Endothelial cell of umbilical vein (primary cell): Measurements from ENCODE around the gene RFX2. TPM values are rescaled to one million over a fixed set of nuclear protein-coding genes. Genes with fewer than 3 reads are reported as not detected.

Source experiments
- BruUV-seq: library from RNA; stranded (reverse); fragments of 400-500 nt; replicated peaks from 2 replicates; lab custom pipeline; 2021; lab: Mats Ljungman, UMichigan
- CTCF ChIA-PET: fragments of 300-600, 350-600 bp; sonication (Branson Sonifier 250); formaldehyde crosslinking; loops from one replicate; lab custom pipeline; 2021; ENCODE audit warnings: antibody characterized with exemption, inconsistent platforms; lab: Charles Lee
- POLR2A ChIA-PET: fragments of 300-600, 350-600 bp; sonication (Branson Sonifier 250); formaldehyde crosslinking; loops from one replicate; lab custom pipeline; 2021; ENCODE audit warnings: antibody characterized with exemption, inconsistent platforms; lab: Charles Lee
- DNase-seq: peaks from one replicate; pipeline ENCODE4 v3.0.0-alpha.2; 2011; ENCODE audit warnings: low read depth, low spot score
- FAIRE-seq: peaks from 2 replicates; lab custom pipeline; 2011; peaks lifted over from hg19 to GRCh38; lab: Jason Lieb, UNC
- H2AFZ ChIP-seq: 2 replicates; pipeline ENCODE4 v1.6.0; 2012; ENCODE audit warnings: low read depth, low read length, control low read depth, inconsistent platforms
- H3K27ac ChIP-seq: 2 replicates; pipeline ENCODE4 v1.5.1; 2011; ENCODE audit warnings: low read depth, mild to moderate bottlenecking, control low read depth, low read length, moderate library complexity; ENCODE audit not compliant: insufficient read depth
- H3K27me3 ChIP-seq, 2 experiments: 2 replicates each; pipeline versions ENCODE4 v1.6.0 to v1.6.1; 2011; ENCODE audit warnings: low read length in 2 of 2, mixed read lengths in 1 of 2; ENCODE audit not compliant: control insufficient read depth in 2 of 2, insufficient read depth in 2 of 2
- H3K36me3 ChIP-seq, 2 experiments: 2 replicates in 1 of 2; 3 replicates in 1 of 2; pipeline ENCODE4 v1.5.1; 2011; ENCODE audit warnings: low read length in 2 of 2, mild to moderate bottlenecking in 1 of 2, moderate library complexity in 1 of 2; ENCODE audit not compliant: control insufficient read depth in 2 of 2, insufficient read depth in 2 of 2; ENCODE audit errors: extremely low read depth in 1 of 2
- H3K4me1 ChIP-seq: 3 replicates; pipeline ENCODE4 v1.5.1; 2011; ENCODE audit warnings: mild to moderate bottlenecking, low read length; ENCODE audit not compliant: control insufficient read depth, insufficient read depth; ENCODE audit errors: extremely low read depth
- H3K4me2 ChIP-seq: 2 replicates; pipeline ENCODE4 v1.6.1; 2011; ENCODE audit warnings: low read length, control low read depth, mixed read lengths; ENCODE audit not compliant: insufficient read depth
- H3K4me3 ChIP-seq, 3 experiments: fragments of 200-600 bp in 1 of 3; sonication (generic), shearing (Covaris generic) in 1 of 3; replicated peaks in 1 of 3; 2 replicates each; pipeline ENCODE4 v1.5.1; 2011 to 2016; ENCODE audit warnings: control low read depth in 3 of 3, low read length in 3 of 3, mild to moderate bottlenecking in 2 of 3, inconsistent platforms in 1 of 3, low read depth in 1 of 3, moderate library complexity in 1 of 3; ENCODE audit not compliant: insufficient read depth in 1 of 3
- H3K79me2 ChIP-seq: 2 replicates; pipeline ENCODE4 v1.6.0; 2012; ENCODE audit warnings: low read length, inconsistent platforms; ENCODE audit not compliant: control insufficient read depth, insufficient read depth
- H3K9ac ChIP-seq: replicated peaks from 2 replicates; pipeline ENCODE3; 2011; ENCODE audit warnings: low read length, control low read depth; ENCODE audit not compliant: insufficient read depth; ENCODE audit errors: extremely low read depth
- H3K9me1 ChIP-seq: replicated peaks from 3 replicates; pipeline ENCODE4 v1.6.0; 2011; ENCODE audit warnings: mild to moderate bottlenecking, low read length; ENCODE audit not compliant: control insufficient read depth, insufficient read depth; ENCODE audit errors: extremely low read depth
- H3K9me3 ChIP-seq: replicated peaks from 2 replicates; pipeline ENCODE4 v1.5.1; 2012; ENCODE audit warnings: low read length, inconsistent platforms; ENCODE audit not compliant: control insufficient read depth, insufficient read depth
- H4K20me1 ChIP-seq: replicated peaks from 2 replicates; pipeline ENCODE3; 2011; ENCODE audit warnings: mild to moderate bottlenecking, low read length; ENCODE audit not compliant: control insufficient read depth, insufficient read depth; ENCODE audit errors: extremely low read depth
- CTCF ChIP-seq, 2 donors: IDR thresholded peaks; 1 replicate in 1 of 2; 2 replicates in 1 of 2; pipeline ENCODE4 v1.5.1; 2011; ENCODE audit warnings: low read length in 2 of 2, mild to moderate bottlenecking in 2 of 2, moderate library complexity in 2 of 2, control low read depth in 1 of 2, inconsistent platforms in 1 of 2, low read depth in 1 of 2; ENCODE audit not compliant: insufficient read depth in 1 of 2; ENCODE audit errors: extremely low read depth in 1 of 2
- EZH2 ChIP-seq: IDR thresholded peaks from 2 replicates; pipeline ENCODE4 v1.6.1; 2012; ENCODE audit warnings: borderline replicate concordance, low read depth, mild to moderate bottlenecking, moderate library complexity, low read length, inconsistent platforms; ENCODE audit not compliant: severe bottlenecking
- FOS ChIP-seq: IDR thresholded peaks from 2 replicates; pipeline ENCODE4 v1.6.1; 2011; ENCODE audit warnings: mild to moderate bottlenecking, low read length, moderate library complexity, borderline replicate concordance; ENCODE audit not compliant: insufficient read depth
- GATA2 ChIP-seq: IDR thresholded peaks from 2 replicates; pipeline ENCODE4 v1.7.0; 2011; ENCODE audit warnings: low read depth, mild to moderate bottlenecking, moderate library complexity, mixed read lengths, low read length; ENCODE audit not compliant: insufficient read length, insufficient read depth
- JUN ChIP-seq: IDR thresholded peaks from 2 replicates; pipeline ENCODE4 v1.6.1; 2011; ENCODE audit warnings: borderline replicate concordance, low read depth; ENCODE audit not compliant: insufficient read length, insufficient read depth
- MYC ChIP-seq: IDR thresholded peaks from one replicate; pipeline ENCODE4 v1.6.1; 2011; ENCODE audit warnings: mild to moderate bottlenecking, low read depth, low read length
- POLR2A ChIP-seq: IDR thresholded peaks from 2 replicates; pipeline ENCODE4 v1.6.1; 2012; ENCODE audit warnings: low read depth, mild to moderate bottlenecking, control low read depth, low read length
- POLR2AphosphoS5 ChIP-seq: IDR thresholded peaks from 2 replicates; pipeline ENCODE4 v1.6.1; 2012; ENCODE audit warnings: low read depth, mild to moderate bottlenecking, control low read depth, low read length, moderate library complexity; ENCODE audit not compliant: insufficient read depth
- dilution Hi-C: fragments of 300-500 bp; cut with MboI; formaldehyde crosslinking; loops from one replicate; pipeline ENCODE4 v1.15.0; 2019; ENCODE audit warnings: low sequenced_read_pairs; ENCODE audit not compliant: extremely low pct_ligation_motif_present
- intact Hi-C: fragments of 100-400 bp; cut with micrococcal nuclease; formaldehyde crosslinking; loops from one replicate; pipeline ENCODE4 v1.10.0; 2022
- polyA plus RNA-seq, 4 experiments: library from polyadenylated mRNA; depleted of rRNA in 3 of 4; stranded (reverse) in 3 of 4; unstranded in 1 of 4; fragments of >200 nt; gene quantifications; 2 replicates each; pipeline versions ENCODE4 v1.2.1 to v1.2.3, GENCODE V29; 2011 to 2012; ENCODE audit warnings: missing spikeins in 1 of 4
- total RNA-seq: library from RNA; stranded (reverse); gene quantifications from 2 replicates; pipeline ENCODE4 v1.2.3, GENCODE V29; 2021
- TF ChIP-seq, protein P1 (sequence below): IDR thresholded peaks from 2 replicates; pipeline ENCODE4 v1.6.1; 2011; ENCODE audit not compliant: insufficient read depth, insufficient read length

RFX2 gene
- total and polyA plus RNA-seq, 2 donors (not counting 3 experiments of a cell fraction or from before 2014, with no cell fraction given) = 16.1 to 19.0 TPM

GRCh38 chr19:6087074-6087571 lies 23.2 kb downstream of the RFX2 start:
- Histone ChIP-seq H3K9me3 (no peaks in the 10 kb centered on the region), H3K4me2 (no peak overlapping the region), H3K9ac (peak overlapping the region; percentile 50), H3K9me1 (no peaks in the 10 kb centered on the region), H3K36me3 (no peaks in the 10 kb centered on the region), H3K27ac (peak overlapping the region; percentile 78), H3K4me1 (peaks cover 43% of the 10 kb centered on the region), H3K79me2 (peaks cover 22% of the 10 kb centered on the region), H3K4me3 (no peak overlapping the region), H2AFZ (no peak overlapping the region), H4K20me1 (no peaks in the 10 kb centered on the region), H3K27me3 (no peaks in the 10 kb centered on the region)
- intact Hi-C loops (no loop called here), dilution Hi-C loops (no loop called here)
- ChIA-PET CTCF (interaction anchor here (0.9 to 2.9 kb wide), 9 partner anchors 12 to 39 kb away, joined by 3 to 14 read pairs (median 6); no protein-coding TSS in a partner anchor), POLR2A (interaction anchor here (1.6 kb wide), 1 partner anchor 25 kb away, joined by 4 read pairs; no protein-coding TSS in a partner anchor)
- no peak for FAIRE-seq
- no TSS peak for BruUV-seq
- no peak for DNase-seq
- no peak for TF ChIP-seq CTCF (IDR thresholded peaks at IDR 0.05; ENCODE audit: extremely low read depth in 1 of 2, insufficient read depth in 1 of 2, low read depth in 1 of 2, low read length in 2 of 2)
- TF ChIP-seq JUN = no peak
- no peak for TF ChIP-seq POLR2AphosphoS5
- no peak for TF ChIP-seq EZH2
- TF ChIP-seq, protein P1, sequence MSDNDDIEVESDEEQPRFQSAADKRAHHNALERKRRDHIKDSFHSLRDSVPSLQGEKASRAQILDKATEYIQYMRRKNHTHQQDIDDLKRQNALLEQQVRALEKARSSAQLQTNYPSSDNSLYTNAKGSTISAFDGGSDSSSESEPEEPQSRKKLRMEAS = no peak
- no peak for TF ChIP-seq MYC
- no peak for TF ChIP-seq POLR2A
- TF ChIP-seq GATA2 = no peak
- no peak for TF ChIP-seq FOS
